Measurements from ENCODE around the gene MATK.

Gene MATK

GRCh38 chr19:3751236-3751635, 34.9 kb downstream of the MATK start:
- DNase-seq (ENCODE audit: low read depth in 2 of 2): no peak

- DNase-seq (ENCODE audit: low read depth in 2 of 2): no peak
Measured at GRCh38 chr19:3750211-3750610, 36.0 kb downstream of the MATK start.

- DNase-seq (ENCODE audit: low read depth in 2 of 2): no peak
Measured at GRCh38 chr19:3748965-3749364, 37.2 kb downstream of the MATK start.

- no peak for DNase-seq (ENCODE audit: low read depth in 2 of 2)
Measured at GRCh38 chr19:3746371-3747056, 39.7 kb downstream of the MATK start.

- DNase-seq (ENCODE audit: low read depth in 2 of 2): no peak
Measured at GRCh38 chr19:3745363-3746045, 40.7 kb downstream of the MATK start.

GRCh38 chr19:3743486-3743885, 42.7 kb downstream of the MATK start:
- no peak for DNase-seq (ENCODE audit: low read depth in 2 of 2)

- DNase-seq (ENCODE audit: low read depth in 2 of 2): no peak
Measured at GRCh38 chr19:3740431-3740830, 45.8 kb downstream of the MATK start.

- DNase-seq (ENCODE audit: low read depth in 2 of 2): no peak
Measured at GRCh38 chr19:3738477-3739220, 47.5 kb downstream of the MATK start.

GRCh38 chr19:3737487-3738205, 48.5 kb downstream of the MATK start:
- DNase-seq (ENCODE audit: low read depth in 2 of 2): no peak

- DNase-seq (ENCODE audit: low read depth in 2 of 2): no peak
Measured at GRCh38 chr19:3736106-3736724, 50.0 kb downstream of the MATK start.

- no peak for DNase-seq (ENCODE audit: low read depth in 2 of 2)
Measured at GRCh38 chr19:3734310-3734600, 51.9 kb downstream of the MATK start.

- DNase-seq (ENCODE audit: low read depth in 2 of 2): no peak
Measured at GRCh38 chr19:3733549-3734309, 52.5 kb downstream of the MATK start.

- DNase-seq (ENCODE audit: low read depth in 2 of 2): no peak
Measured at GRCh38 chr19:3732108-3732507, 54.1 kb downstream of the MATK start.

GRCh38 chr19:3730457-3730958, 55.7 kb downstream of the MATK start:
- DNase-seq (ENCODE audit: low read depth in 2 of 2): no peak

Data from stimulated activated CD4-positive, alpha-beta T cell treated with anti-CD3 and anti-CD28 coated beads, Interleukin-12 subunit alpha, Interleukin-12 subunit beta, amount 100 ng/mL, for 24 hours (primary cell).